Liver (tissue), 9 donors: ENCODE measurements around the gene LTK. TPM values are rescaled to one million over a fixed set of nuclear protein-coding genes. Genes with fewer than 3 reads are reported as not detected.

Source experiments
- DNase-seq: peaks from one replicate; pipeline ENCODE4 v3.0.0-alpha.2; 2017; ENCODE audit warnings: low spot score
- H3K27ac ChIP-seq, 2 donors: one replicate each; pipeline ENCODE4 v1.7.0; 2013; ENCODE audit warnings: inconsistent platforms in 2 of 2, low read length in 2 of 2, control low read depth in 1 of 2, low read depth in 1 of 2, mild to moderate bottlenecking in 1 of 2
- H3K27me3 ChIP-seq, 4 donors: one replicate each; pipeline versions ENCODE4 v1.6.1 to v1.7.0; 2013; ENCODE audit warnings: low read length in 3 of 4, inconsistent platforms in 1 of 4, mild to moderate bottlenecking in 1 of 4, moderate library complexity in 1 of 4; ENCODE audit not compliant: control insufficient read depth in 4 of 4, insufficient read depth in 4 of 4
- H3K36me3 ChIP-seq, 4 donors: one replicate each; pipeline versions ENCODE4 v1.6.1 to v1.7.0; 2013; ENCODE audit warnings: low read length in 3 of 4, mild to moderate bottlenecking in 3 of 4, low read depth in 1 of 4, moderate library complexity in 1 of 4; ENCODE audit not compliant: control insufficient read depth in 4 of 4, insufficient read depth in 3 of 4
- H3K4me1 ChIP-seq, 4 donors: one replicate each; pipeline versions ENCODE4 v1.6.1 to v1.7.0; 2013; ENCODE audit warnings: low read length in 3 of 4, mild to moderate bottlenecking in 3 of 4, moderate library complexity in 1 of 4; ENCODE audit not compliant: control insufficient read depth in 4 of 4, insufficient read depth in 4 of 4
- H3K4me3 ChIP-seq, 3 donors: one replicate each; pipeline versions ENCODE4 v1.6.1 to v1.7.0; 2013; ENCODE audit warnings: low read length in 3 of 3, control low read depth in 1 of 3, low read depth in 1 of 3, mild to moderate bottlenecking in 1 of 3
- H3K9ac ChIP-seq, 2 donors: one replicate each; pipeline ENCODE4 v1.7.0; 2013; ENCODE audit warnings: low read length in 2 of 2, mild to moderate bottlenecking in 2 of 2, moderate library complexity in 2 of 2, control low read depth in 1 of 2, low read depth in 1 of 2
- H3K9me3 ChIP-seq, 4 donors: one replicate each; pipeline versions ENCODE4 v1.6.1 to v1.7.0; 2013; ENCODE audit warnings: low read length in 3 of 4; ENCODE audit not compliant: control insufficient read depth in 4 of 4
- CTCF ChIP-seq: fragments of 150-350 bp; IDR thresholded peaks from 2 replicates; pipeline ENCODE4 v1.5.1; 2017; ENCODE audit warnings: improper control_type of control experiment, low read depth, low read length; ENCODE audit not compliant: missing input control
- HNF4A ChIP-seq, 2 donors: conservative IDR thresholded peaks; 2 replicates each; pipeline ENCODE4 v1.6.1; 2016; ENCODE audit warnings: antibody characterized with exemption in 2 of 2, mild to moderate bottlenecking in 2 of 2
- HNF4G ChIP-seq: IDR thresholded peaks from 2 replicates; pipeline ENCODE4 v1.6.1; 2016; ENCODE audit warnings: antibody characterized with exemption
- JUND ChIP-seq, 2 donors: IDR thresholded peaks; 2 replicates each; pipeline ENCODE4 v1.6.1; 2016; ENCODE audit warnings: antibody characterized with exemption in 2 of 2
- RAD21 ChIP-seq, 2 donors: IDR thresholded peaks; 2 replicates each; pipeline ENCODE4 v1.6.1; 2016; ENCODE audit warnings: antibody characterized with exemption in 2 of 2, mild to moderate bottlenecking in 2 of 2
- TAF1 ChIP-seq: conservative IDR thresholded peaks from 2 replicates; pipeline ENCODE4 v1.6.1; 2016; ENCODE audit warnings: antibody characterized with exemption, mild to moderate bottlenecking
- WGBS: extraction: QIAGEN DNeasy Blood & Tissue Kit; methylation state at CpG from one replicate; pipeline ENCODE4 v1.1.7; 2013; 5-methylcytosine and 5-hydroxymethylcytosine counted together
- polyA plus RNA-seq, 2 donors: library from polyadenylated mRNA; stranded (reverse) in 1 of 2; unstranded in 1 of 2; fragments of 200-250 nt in 1 of 2; fragments of >200 nt in 1 of 2; fragmentation: Nextera tagmentation in 1 of 2; extraction: Ambion mirVana in 1 of 2; gene quantifications; one replicate each; pipeline versions ENCODE4 v1.2.1 to v1.2.3, GENCODE V29; 2013 to 2015
- total RNA-seq, 2 donors: library from RNA; depleted of rRNA; stranded (reverse); fragments of >200 nt; gene quantifications; one replicate each; pipeline ENCODE4 v1.2.3, GENCODE V29; 2014
- TF ChIP-seq, protein P1 (sequence below): IDR thresholded peaks from 2 replicates; pipeline ENCODE4 v1.6.1; 2016; ENCODE audit warnings: antibody characterized with exemption, mild to moderate bottlenecking
- TF ChIP-seq, protein P2 (sequence below): IDR thresholded peaks from 2 replicates; pipeline ENCODE4 v1.6.1; 2016; ENCODE audit warnings: antibody characterized with exemption
- donor health status: healthy.
- donor health status: healthy.
- donor health status: healthy.
- donor health status: healthy.
- donor health status: healthy.

Gene LTK
- total and polyA plus RNA-seq, 4 donors: 0.86 to 3.0 (median 2.0) TPM

DNA sequence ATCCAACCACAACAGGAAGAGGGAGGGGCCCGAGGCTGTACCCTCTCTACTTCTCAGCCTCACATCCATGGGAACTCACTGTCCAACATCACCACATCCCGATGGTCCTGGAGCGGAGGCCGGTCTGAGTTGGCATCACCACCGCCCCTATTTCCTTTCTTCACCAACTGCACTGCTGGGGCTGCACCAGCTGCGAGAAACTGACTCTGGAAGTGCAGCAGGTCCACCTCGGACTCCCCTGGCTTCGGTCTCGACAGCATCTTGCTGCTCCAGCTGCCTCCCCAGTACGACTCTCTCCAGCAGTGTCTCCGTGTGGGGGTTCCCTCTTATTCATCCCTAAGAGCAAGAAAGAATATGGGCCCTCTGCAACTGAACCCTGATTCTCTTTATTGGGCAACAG lies 23.2 kb upstream of the LTK start (continued):
- no peak for TF ChIP-seq RAD21 (IDR thresholded peaks at IDR 0.05)
- TF ChIP-seq CTCF: no peak

GRCh38 chr15:41535544-41535943 lies 21.9 kb upstream of the LTK start:
- no peaks in the 10 kb centered on the region for H3K4me1 ChIP-seq
- no peak for DNase-seq
- 98% methylated on average over 1 of the region's 1 CpG for WGBS
- H3K4me3 ChIP-seq: no peak overlapping the region
- no peaks in the 10 kb centered on the region for H3K27me3 ChIP-seq
- H3K9me3 ChIP-seq: no peaks in the 10 kb centered on the region
- H3K36me3 ChIP-seq: peaks cover 6 to 37% (median 13%) of the 10 kb centered on the region in 4 donors
- no peak overlapping the region for H3K9ac ChIP-seq
- no peak overlapping the region for H3K27ac ChIP-seq
- TF ChIP-seq CTCF: no peak
- TF ChIP-seq, protein P1, sequence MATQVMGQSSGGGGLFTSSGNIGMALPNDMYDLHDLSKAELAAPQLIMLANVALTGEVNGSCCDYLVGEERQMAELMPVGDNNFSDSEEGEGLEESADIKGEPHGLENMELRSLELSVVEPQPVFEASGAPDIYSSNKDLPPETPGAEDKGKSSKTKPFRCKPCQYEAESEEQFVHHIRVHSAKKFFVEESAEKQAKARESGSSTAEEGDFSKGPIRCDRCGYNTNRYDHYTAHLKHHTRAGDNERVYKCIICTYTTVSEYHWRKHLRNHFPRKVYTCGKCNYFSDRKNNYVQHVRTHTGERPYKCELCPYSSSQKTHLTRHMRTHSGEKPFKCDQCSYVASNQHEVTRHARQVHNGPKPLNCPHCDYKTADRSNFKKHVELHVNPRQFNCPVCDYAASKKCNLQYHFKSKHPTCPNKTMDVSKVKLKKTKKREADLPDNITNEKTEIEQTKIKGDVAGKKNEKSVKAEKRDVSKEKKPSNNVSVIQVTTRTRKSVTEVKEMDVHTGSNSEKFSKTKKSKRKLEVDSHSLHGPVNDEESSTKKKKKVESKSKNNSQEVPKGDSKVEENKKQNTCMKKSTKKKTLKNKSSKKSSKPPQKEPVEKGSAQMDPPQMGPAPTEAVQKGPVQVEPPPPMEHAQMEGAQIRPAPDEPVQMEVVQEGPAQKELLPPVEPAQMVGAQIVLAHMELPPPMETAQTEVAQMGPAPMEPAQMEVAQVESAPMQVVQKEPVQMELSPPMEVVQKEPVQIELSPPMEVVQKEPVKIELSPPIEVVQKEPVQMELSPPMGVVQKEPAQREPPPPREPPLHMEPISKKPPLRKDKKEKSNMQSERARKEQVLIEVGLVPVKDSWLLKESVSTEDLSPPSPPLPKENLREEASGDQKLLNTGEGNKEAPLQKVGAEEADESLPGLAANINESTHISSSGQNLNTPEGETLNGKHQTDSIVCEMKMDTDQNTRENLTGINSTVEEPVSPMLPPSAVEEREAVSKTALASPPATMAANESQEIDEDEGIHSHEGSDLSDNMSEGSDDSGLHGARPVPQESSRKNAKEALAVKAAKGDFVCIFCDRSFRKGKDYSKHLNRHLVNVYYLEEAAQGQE: no peak

DNA sequence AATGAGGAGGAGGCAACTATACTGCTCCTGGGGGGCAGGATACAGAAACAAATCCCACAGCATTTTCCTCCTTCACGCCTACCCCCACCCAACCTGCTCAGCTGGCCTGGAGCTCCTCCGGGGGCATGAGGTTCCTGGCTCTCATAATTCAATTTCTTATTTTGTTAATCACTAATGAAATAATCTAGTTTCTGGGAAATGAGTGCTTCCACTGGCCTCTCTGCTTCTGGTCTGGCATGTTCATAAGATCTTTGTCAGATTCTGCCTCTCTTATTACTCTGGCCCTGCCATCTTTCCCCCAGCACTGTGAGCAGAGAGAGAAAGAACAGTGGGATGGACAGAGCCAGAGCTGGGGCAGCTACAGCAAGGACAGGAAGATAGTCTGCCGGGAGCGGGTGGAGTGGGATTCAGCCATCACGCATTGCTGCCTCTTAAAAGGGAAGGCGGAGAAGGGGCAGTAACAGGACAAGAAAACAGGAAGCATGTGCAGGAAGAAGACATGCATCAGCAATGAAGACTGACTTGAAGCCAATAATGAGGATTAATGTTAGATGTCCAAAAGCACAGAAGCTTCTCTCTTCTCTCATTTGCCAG lies 16.8 kb upstream of the LTK start:
- Histone ChIP-seq H3K36me3 (peaks cover 12 to 64% (median 40%) of the 10 kb centered on the region in 4 donors), H3K4me1 (no peaks in the 10 kb centered on the region), H3K4me3 (no peak overlapping the region), H3K27me3 (no peaks in the 10 kb centered on the region), H3K9ac (no peak overlapping the region), H3K27ac (no peak overlapping the region), H3K9me3 (no peaks in the 10 kb centered on the region)
- DNase-seq: no peak
- 84% methylated on average over 6 of the region's 6 CpGs for WGBS
- TF ChIP-seq HNF4G (no peak), CTCF (no peak), TAF1 (no peak), HNF4A (conservative IDR thresholded peaks at IDR 0.05) (no peak), RAD21 (IDR thresholded peaks at IDR 0.05) (no peak), JUND (IDR thresholded peaks at IDR 0.05) (no peak)
- TF ChIP-seq, protein P2, sequence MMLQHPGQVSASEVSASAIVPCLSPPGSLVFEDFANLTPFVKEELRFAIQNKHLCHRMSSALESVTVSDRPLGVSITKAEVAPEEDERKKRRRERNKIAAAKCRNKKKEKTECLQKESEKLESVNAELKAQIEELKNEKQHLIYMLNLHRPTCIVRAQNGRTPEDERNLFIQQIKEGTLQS: no peak
